ENCODE data around the gene TBC1D7.

GRCh38 chr6:13288969-13289391 lies 39.4 kb downstream of the TBC1D7 start:
- no peak for TF ChIP-seq GATA2 (IDR thresholded peaks at IDR 0.05; ENCODE audit: low read depth, low read length)
- no peak for TF ChIP-seq GATA3 (IDR thresholded peaks at IDR 0.05; ENCODE audit: low read depth, low read length)
